HCEC 1CT (cell line): ENCODE data around the gene RFT1.
"Not testable (repeated sequence)": the region's sequence is repeated elsewhere in the genome, so short reads cannot be mapped to it uniquely, and the experiment has no call there.

Source experiments
- DNase-seq: peaks from one replicate; pipeline ENCODE4 v3.0.0-alpha.2; 2017

RFT1 gene

GRCh38 chr3:53065841-53066480 is 64.3 kb downstream of the RFT1 start:
- DNase-seq, result no peak

- no peak for DNase-seq
Observed at GRCh38 chr3:53062905-53063304, 67.3 kb downstream of the RFT1 start.

GRCh38 chr3:53056442-53056841 is 73.8 kb downstream of the RFT1 start:
- DNase-seq, result peak; percentile 34

DNA sequence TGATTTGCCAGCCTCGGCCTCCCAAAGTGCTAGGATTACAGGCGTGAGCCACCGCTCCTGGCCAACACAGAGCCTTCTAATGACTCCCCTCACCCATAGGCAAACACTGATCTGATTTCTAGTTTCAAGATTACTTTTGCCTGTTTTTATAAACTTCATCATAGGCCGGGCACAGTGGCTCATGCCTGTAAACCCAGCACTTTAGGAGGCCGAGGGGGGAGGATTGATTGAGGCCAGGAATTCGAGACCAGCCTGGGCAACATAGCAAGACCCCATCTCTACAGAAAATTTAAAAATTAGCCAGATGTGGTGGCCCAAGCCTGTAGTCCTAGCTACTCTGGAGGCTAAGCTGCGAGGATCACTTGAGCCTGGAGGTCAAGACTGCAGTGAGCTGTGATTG is 76.0 kb downstream of the RFT1 start:
- not testable (repeated sequence) for DNase-seq

DNA sequence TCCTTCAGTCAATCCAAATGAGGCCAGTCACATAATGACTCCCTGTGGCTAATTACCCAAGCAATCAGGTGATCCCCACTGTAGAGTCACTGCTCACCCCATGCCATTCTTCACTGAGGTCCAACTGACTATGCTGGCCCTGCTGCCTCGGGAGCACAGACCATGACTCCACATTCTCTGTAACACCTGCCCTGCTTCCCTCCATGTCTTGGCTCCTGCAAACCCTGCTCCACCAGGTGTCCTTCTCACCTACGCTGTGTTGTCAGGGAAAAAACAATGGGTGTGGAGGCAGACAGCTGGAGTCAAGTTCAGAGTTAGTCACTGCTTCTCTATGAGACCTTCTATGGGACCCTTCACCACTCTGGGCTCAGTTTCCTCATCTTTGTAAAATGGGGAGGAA is 78.3 kb downstream of the RFT1 start:
- DNase-seq, result no peak

GRCh38 chr3:53049987-53050386 is 80.2 kb downstream of the RFT1 start:
- no peak for DNase-seq

GRCh38 chr3:53046171-53047170 is 83.8 kb downstream of the RFT1 start:
- DNase-seq, result peak; percentile 4

GRCh38 chr3:53045518-53046170 is 84.6 kb downstream of the RFT1 start, which contains the start of gene SFMBT1:
SFMBT1 (minus strand) TSS chr3:53046073; CDS start chr3:52969128, 76,945 bp downstream.
- peak; percentile 45 for DNase-seq

DNA sequence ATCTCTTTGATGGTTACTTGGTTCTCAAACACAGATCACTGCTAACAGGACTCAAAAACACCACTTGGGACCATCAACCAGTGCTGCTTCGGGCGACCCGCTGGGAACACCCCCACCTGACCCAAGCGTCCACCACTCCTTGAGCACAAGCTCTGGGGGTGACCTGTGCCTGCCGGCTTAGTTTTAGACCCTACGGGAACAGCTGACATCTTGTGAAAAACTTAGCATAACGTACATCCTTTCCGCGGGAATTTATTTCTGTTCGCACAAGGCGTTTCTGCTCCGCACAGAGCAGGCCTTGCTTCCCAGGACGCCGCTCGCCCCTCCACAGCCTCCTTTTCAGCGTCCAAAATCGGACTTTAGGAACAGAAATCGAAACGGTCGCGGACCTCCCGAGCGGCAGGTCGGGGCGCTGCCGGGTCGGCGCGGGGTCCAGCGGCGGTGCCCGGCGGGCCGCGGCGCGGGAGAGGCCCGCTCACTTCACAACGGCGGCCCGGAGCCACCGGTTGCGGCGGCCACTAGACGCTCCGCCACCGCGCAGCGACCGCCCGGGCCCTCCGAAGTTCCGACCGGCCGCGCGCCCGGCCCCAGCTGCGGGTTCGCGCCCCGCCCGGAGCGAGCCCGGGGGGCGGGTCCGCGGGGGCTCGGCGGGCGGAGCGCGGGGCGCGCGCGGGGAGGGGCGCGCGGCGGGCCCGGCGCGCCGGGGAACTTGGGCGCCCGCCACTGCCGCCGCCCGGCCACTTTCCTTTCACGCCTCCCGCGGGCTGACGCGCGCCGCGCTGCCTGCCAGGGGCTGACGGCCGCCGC is 85.3 kb downstream of the RFT1 start:
- DNase-seq, result peak; percentile 56

DNA sequence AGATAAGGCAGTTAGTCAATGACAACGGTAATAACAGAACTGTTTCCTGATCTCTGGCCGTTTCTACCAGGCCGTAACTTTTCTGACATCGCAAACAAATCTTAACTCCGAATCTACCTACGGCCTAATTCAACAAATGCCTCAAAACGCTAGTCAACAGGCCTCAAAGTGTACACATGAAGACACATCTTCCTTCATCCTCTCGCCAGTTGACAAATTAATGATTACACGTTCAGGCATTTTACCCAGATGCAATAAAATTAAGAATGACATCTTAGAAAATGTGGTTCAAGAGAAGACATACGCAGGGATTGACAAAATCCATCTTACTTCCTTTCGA is 85.9 kb downstream of the RFT1 start:
- no peak for DNase-seq

DNA sequence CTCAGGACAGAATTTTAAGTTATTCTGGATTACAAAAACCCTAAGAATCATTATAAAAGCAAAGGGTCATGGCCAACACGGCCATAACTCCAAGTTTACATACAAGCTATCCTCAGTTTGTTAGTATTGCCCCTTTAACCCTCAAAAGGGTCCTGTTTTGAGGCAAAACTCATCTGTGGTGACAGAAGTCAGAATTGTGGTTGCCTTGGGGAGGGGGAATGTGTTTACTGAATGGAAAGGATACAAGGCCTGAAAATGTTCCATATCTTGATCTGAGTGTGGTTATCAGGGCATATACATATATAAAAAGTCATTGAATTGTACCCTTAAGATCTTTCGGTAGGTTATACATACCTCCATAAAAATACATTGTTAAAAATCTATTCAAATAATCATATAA is 86.5 kb downstream of the RFT1 start:
- DNase-seq, result no peak

- DNase-seq, result no peak
Observed at GRCh38 chr3:53042651-53043050, 87.6 kb downstream of the RFT1 start.

DNA sequence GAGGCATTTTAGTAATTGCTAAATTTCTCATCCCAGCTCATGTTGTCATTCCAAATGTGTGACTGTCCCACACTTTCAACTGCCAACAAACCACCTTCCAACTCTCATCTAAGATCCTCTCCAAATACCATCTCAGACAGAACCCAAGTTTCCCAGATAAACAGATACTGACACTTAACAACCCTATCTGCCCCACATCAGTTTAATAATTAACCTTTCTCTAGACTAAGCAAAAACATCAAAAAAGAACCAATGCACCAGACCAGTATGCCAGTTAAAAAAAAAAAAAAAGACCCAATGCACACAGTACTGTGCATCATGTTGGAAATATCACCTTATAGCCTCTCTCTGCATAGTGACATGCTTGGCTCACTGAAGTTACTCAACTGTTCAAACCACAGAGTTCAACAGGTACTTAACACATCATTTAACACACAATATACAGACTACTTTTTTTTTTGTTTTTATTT is 89.8 kb downstream of the RFT1 start:
- peak; percentile 28 for DNase-seq

GRCh38 chr3:53039376-53039752 is 90.9 kb downstream of the RFT1 start:
- no peak for DNase-seq

DNA sequence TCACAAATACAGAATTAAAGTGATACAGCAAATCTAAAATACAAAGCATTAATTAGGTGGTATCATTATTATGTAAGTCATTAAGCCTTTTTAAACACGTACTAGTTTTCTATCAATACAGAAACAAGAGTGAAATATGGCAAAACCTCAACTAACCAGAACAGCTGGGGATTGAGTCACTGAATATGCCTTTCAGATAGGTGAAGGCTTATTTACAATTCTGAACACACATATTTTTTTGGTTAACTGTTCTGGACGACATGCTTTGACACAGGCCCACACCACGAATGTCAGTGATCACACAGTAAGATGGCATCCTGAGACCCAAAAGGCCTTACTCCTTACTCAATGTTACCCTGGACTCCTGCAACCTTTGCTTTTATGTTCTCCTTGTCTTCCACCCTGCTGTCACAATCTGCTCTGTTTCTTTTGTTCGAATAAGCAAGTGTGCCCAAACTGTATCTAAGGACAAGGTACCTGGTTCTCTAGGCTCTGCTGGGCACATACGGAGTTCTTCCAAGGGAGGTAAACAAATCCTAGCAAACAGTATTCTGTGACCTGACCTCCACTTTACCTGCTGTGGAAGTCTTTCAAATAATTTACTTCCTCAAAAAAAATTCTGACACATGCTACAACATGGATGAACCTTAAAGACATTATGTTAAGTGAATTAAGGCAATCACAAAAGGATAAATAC is 91.4 kb downstream of the RFT1 start:
- no peak for DNase-seq
